K562 (cell line): Measurements from ENCODE around the gene SND1. TPM values are rescaled to one million over a fixed set of nuclear protein-coding genes. Genes with fewer than 3 reads are reported as not detected.

ENCODE experiments used
- ATAC-seq: fragments of 200-7000 bp; cut with Tn5 transposase; 3 replicates; pipeline ENCODE4 v1.9.1; 2020; ENCODE audit warnings: moderate library complexity
- BruUV-seq: library from RNA; stranded (reverse); fragments of 400-500 nt; replicated peaks from 2 replicates; lab custom pipeline; 2021; lab: Mats Ljungman, UMichigan
- CTCF ChIA-PET: fragments of 300-600 bp; formaldehyde crosslinking; extraction: SDS; loops from one replicate; lab custom pipeline; 2021; ENCODE audit warnings: low intra/inter-chr PET ratio; lab: Yijun Ruan, JAX
- POLR2A ChIA-PET: fragments of 300-600, 350-650 bp; sonication (Branson Sonifier 250); formaldehyde crosslinking; extraction: SDS; loops from one replicate; lab custom pipeline; 2021; ENCODE audit warnings: antibody characterized with exemption, inconsistent platforms; lab: Yijun Ruan, JAX
- DNase-seq, 4 experiments: peaks; one replicate each; pipeline versions ENCODE4 v3.0.0 to v3.0.0-alpha.2; 2011 to 2018; ENCODE audit warnings: low spot score in 3 of 4, mixed read lengths in 3 of 4; ENCODE audit errors: extremely low read depth in 1 of 4
- FAIRE-seq: peaks from 2 replicates; lab custom pipeline; 2011; peaks lifted over from hg19 to GRCh38; lab: Jason Lieb, UNC
- H2AFZ ChIP-seq: 2 replicates; pipeline ENCODE4 v1.6.0; 2011; ENCODE audit warnings: low read depth, low read length, control low read depth, inconsistent platforms
- H3K27ac ChIP-seq: fragments of 200-600 bp; 3 replicates; pipeline ENCODE4 v1.8.0; 2011; ENCODE audit warnings: low read depth, mild to moderate bottlenecking, control low read depth, inconsistent platforms, low read length, moderate library complexity, mixed read lengths; ENCODE audit errors: extremely low read depth
- H3K27me3 ChIP-seq, 2 experiments: fragments of 300-600 bp in 1 of 2; 2 replicates in 1 of 2; 3 replicates in 1 of 2; pipeline versions ENCODE4 v1.6.0 to v1.8.0; 2011; ENCODE audit warnings: inconsistent platforms in 2 of 2, low read length in 2 of 2, mild to moderate bottlenecking in 1 of 2, mixed read lengths in 1 of 2, moderate library complexity in 1 of 2; ENCODE audit not compliant: control insufficient read depth in 2 of 2, insufficient read depth in 2 of 2
- H3K36me3 ChIP-seq: fragments of 300-600 bp; 3 replicates; pipeline ENCODE4 v1.8.0; 2011; ENCODE audit warnings: mild to moderate bottlenecking, low read length, inconsistent platforms; ENCODE audit not compliant: control insufficient read depth, insufficient read depth
- H3K4me1 ChIP-seq, 2 experiments: fragments of 200-600 bp in 1 of 2; replicated peaks in 1 of 2; 2 replicates in 1 of 2; 3 replicates in 1 of 2; pipeline versions ENCODE4 v1.5.1 to v1.8.0; 2011; ENCODE audit warnings: inconsistent platforms in 2 of 2, low read length in 2 of 2, mild to moderate bottlenecking in 1 of 2, mixed read lengths in 1 of 2, moderate library complexity in 1 of 2; ENCODE audit not compliant: control insufficient read depth in 2 of 2, insufficient read depth in 2 of 2
- H3K4me2 ChIP-seq: 2 replicates; pipeline ENCODE4 v1.6.1; 2011; ENCODE audit warnings: low read length, control low read depth, inconsistent platforms, mixed read lengths; ENCODE audit not compliant: insufficient read depth
- H3K4me3 ChIP-seq: fragments of 200-600 bp; sonication (generic), shearing (Covaris generic); 2 replicates; pipeline ENCODE4 v1.5.1; 2016; ENCODE audit warnings: control low read depth, inconsistent platforms
- H3K79me2 ChIP-seq: fragments of 200-600 bp; 3 replicates; pipeline ENCODE4 v1.8.0; 2011; ENCODE audit warnings: low read length, inconsistent platforms; ENCODE audit not compliant: control insufficient read depth, insufficient read depth
- H3K9ac ChIP-seq, 2 experiments: 2 replicates each; pipeline versions ENCODE4 v1.6.0 to v1.6.1; 2011; ENCODE audit warnings: low read depth in 2 of 2, low read length in 2 of 2, control low read depth in 1 of 2, inconsistent platforms in 1 of 2, mild to moderate bottlenecking in 1 of 2, mixed read lengths in 1 of 2; ENCODE audit not compliant: insufficient read depth in 1 of 2
- H3K9me1 ChIP-seq: one replicate; pipeline ENCODE4 v1.6.0; 2011; ENCODE audit warnings: inconsistent platforms, mild to moderate bottlenecking, low read length, moderate library complexity; ENCODE audit not compliant: control insufficient read depth, insufficient read depth
- H3K9me3 ChIP-seq: replicated peaks from 2 replicates; pipeline ENCODE4 v1.5.1; 2011; ENCODE audit warnings: low read depth, low read length, inconsistent platforms; ENCODE audit not compliant: control insufficient read depth, insufficient read depth
- H4K20me1 ChIP-seq: replicated peaks from 2 replicates; pipeline ENCODE4 v1.6.1; 2011; ENCODE audit warnings: low read length, inconsistent platforms, mixed read lengths; ENCODE audit not compliant: control insufficient read depth, insufficient read depth
- C11orf30 ChIP-seq: fragments of 450-650 bp; IDR thresholded peaks from 2 replicates; pipeline ENCODE4 v1.6.1; 2016; ENCODE audit warnings: low read depth, mild to moderate bottlenecking
- KAT7 ChIP-seq: sonication (generic); formaldehyde crosslinking; IDR thresholded peaks from 2 replicates; pipeline ENCODE4 v1.8.0; 2022; ENCODE audit warnings: missing genetic modification reagents, mild to moderate bottlenecking, borderline replicate concordance
- NFE2 ChIP-seq: IDR thresholded peaks from 2 replicates; pipeline ENCODE4 v1.6.1; 2014; ENCODE audit warnings: antibody characterized with exemption, low read depth
- TAL1 ChIP-seq: fragments of 450-650 bp; IDR thresholded peaks from 2 replicates; pipeline ENCODE4 v1.6.1; 2016; ENCODE audit warnings: mild to moderate bottlenecking
- ZKSCAN1 ChIP-seq: fragments of 150-350 bp; IDR thresholded peaks from 2 replicates; pipeline ENCODE4 v1.6.1; 2016; ENCODE audit warnings: low read depth, low read length
- ZNF232 ChIP-seq: sonication (generic); formaldehyde crosslinking; IDR thresholded peaks from 2 replicates; pipeline ENCODE4 v1.8.0; 2022; ENCODE audit warnings: mild to moderate bottlenecking, missing genetic modification reagents
- ZNF561 ChIP-seq: fragments of 450-650 bp; formaldehyde crosslinking; conservative IDR thresholded peaks from 2 replicates; pipeline ENCODE4 v1.4.0; 2020; ENCODE audit warnings: mild to moderate bottlenecking, moderate library complexity
- WGBS: fragments of 100-300 bp; shearing (Covaris generic); methylation state at CpG from one replicate; pipeline ENCODE4 v1.1.6; 2016; ENCODE audit warnings: low coverage, mixed read lengths; ENCODE audit not compliant: insufficient coverage; ENCODE audit errors: missing lambda C conversion rate; 5-methylcytosine and 5-hydroxymethylcytosine counted together
- in situ Hi-C: fragments of 300-500 bp; cut with MboI; formaldehyde crosslinking; loops from 4 replicates; pipeline ENCODE4 v1.15.0; 2018; ENCODE audit warnings: inconsistent platforms, mixed read lengths
- intact Hi-C: fragments of 100-400 bp; cut with micrococcal nuclease; formaldehyde crosslinking; loops from 2 replicates; pipeline ENCODE4 v1.14.2; 2022
- polyA plus RNA-seq, 8 experiments: library from polyadenylated mRNA; depleted of rRNA in 4 of 8; stranded (reverse) in 5 of 8; unstranded in 3 of 8; fragments of >200 nt; fragmentation: Nextera tagmentation in 2 of 8; fragmentation: Illumina TruSeq in 1 of 8; extraction: Ambion mirVana in 2 of 8; extraction: Trizol in 1 of 8; gene quantifications; 2 replicates each; pipeline versions ENCODE4 v1.2.1 to v1.2.3, GENCODE V29; 2011 to 2014; ENCODE audit warnings: inconsistent platforms in 1 of 8, missing spikeins in 1 of 8
- total RNA-seq, 7 experiments: library from RNA; depleted of rRNA in 6 of 7; stranded (reverse); fragments of >200 nt in 6 of 7; fragmentation: Illumina TruSeq in 2 of 7; extraction: Trizol in 2 of 7; gene quantifications; 2 replicates each; pipeline versions ENCODE4 v1.2.1 to v1.2.3, GENCODE V29; 2011 to 2021; ENCODE audit warnings: low replicate concordance in 1 of 7

The SND1 gene
- total and polyA plus RNA-seq, 9 of the 15 experiments (the other 6 are each of a cell fraction or from before 2014, with no cell fraction given) = 46.5 to 307 (median 191) TPM

GRCh38 chr7:127760436-127761031 lies 108.5 kb downstream of the SND1 start:
- in situ Hi-C loops = no loop called here

GRCh38 chr7:127761196-127761595 lies 109.2 kb downstream of the SND1 start:
- in situ Hi-C loops = no loop called here
- POLR2A ChIA-PET = interaction anchor here (0.6 to 1.1 kb wide), 4 partner anchors 10 to 94 kb away, joined by 3 to 4 read pairs (median 3); no protein-coding TSS in a partner anchor
- no peaks in the 10 kb centered on the region; the same call in 1 of the 2 replicates for H4K20me1 ChIP-seq
- H3K4me1 ChIP-seq = no peaks in the 10 kb centered on the region
- DNase-seq = no peak
- no peak for ATAC-seq
- peaks cover 26% of the 10 kb centered on the region; the same call in 2 of the 3 replicates for H3K36me3 ChIP-seq
- no peaks in the 10 kb centered on the region for H3K27me3 ChIP-seq
- 95% methylated on average over 2 of the region's 2 CpGs for WGBS
- no peak overlapping the region for H3K4me3 ChIP-seq
- no peaks in the 10 kb centered on the region for H3K9me3 ChIP-seq
- TF ChIP-seq ZNF561 (no peak), TAL1 (no peak)
- TF ChIP-seq, all 486 proteins: peak for 0
- H3K4me2 ChIP-seq = no peak overlapping the region
- no peak overlapping the region for H3K9ac ChIP-seq
- intact Hi-C loops = no loop called here
- H3K27ac ChIP-seq = no peak overlapping the region
- H2AFZ ChIP-seq = no peak overlapping the region
- BruUV-seq = no TSS peak
- H3K9me1 ChIP-seq = no peaks in the 10 kb centered on the region
- no peak for FAIRE-seq
- CTCF ChIA-PET = no interaction called here
- peaks cover 86% of the 10 kb centered on the region for H3K79me2 ChIP-seq

More at GRCh38 chr7:127760436-127761031, 108.5 kb downstream of the SND1 start:
- intact Hi-C loops = no loop called here
- ATAC-seq (no peak), DNase-seq (no peak), FAIRE-seq (no peak)
- ChIA-PET POLR2A (interaction anchor here (0.6 to 1.1 kb wide), 3 partner anchors 9 to 95 kb away, joined by 3 to 4 read pairs (median 3); no protein-coding TSS in a partner anchor), CTCF (no interaction called here)
- TF ChIP-seq NFE2 (peak; percentile 22; the same call in 1 of the 2 replicates), ZNF232 (no peak), C11orf30 (0 out of 2 replicates have a peak, but pooled peaks have one; percentile 7), KAT7 (no peak), ZKSCAN1 (peak; percentile 98)
- no TSS peak for BruUV-seq
- no peaks in the 10 kb centered on the region for H3K27me3 ChIP-seq
- no peak overlapping the region for H3K27ac ChIP-seq
- H3K4me1 ChIP-seq = peaks cover 0 to under 1% of the 10 kb centered on the region in 2 experiments; a peak in 1 of 5 replicates
- H2AFZ ChIP-seq = no peak overlapping the region
- H3K36me3 ChIP-seq = peaks cover 20% of the 10 kb centered on the region; the same call in 2 of the 3 replicates
- H3K9me3 ChIP-seq = no peaks in the 10 kb centered on the region
- peaks cover 3% of the 10 kb centered on the region for H4K20me1 ChIP-seq
- WGBS = 86% methylated on average over 4 of the region's 4 CpGs
- H3K9ac ChIP-seq = no peak overlapping the region
- H3K79me2 ChIP-seq = peaks cover 86% of the 10 kb centered on the region
- H3K9me1 ChIP-seq = no peaks in the 10 kb centered on the region
- H3K4me3 ChIP-seq = no peak overlapping the region
- H3K4me2 ChIP-seq = no peak overlapping the region
